ENCODE measurements around the gene FKBP11.

The FKBP11 gene

GRCh38 chr12:48873096-48873495, 52.2 kb downstream of the FKBP11 start:
- no peak for TF ChIP-seq GATA2 (IDR thresholded peaks at IDR 0.05; ENCODE audit: low read depth, low read length)
- no peak for TF ChIP-seq GATA3 (IDR thresholded peaks at IDR 0.05; ENCODE audit: low read depth, low read length)

Data from SH-SY5Y (cell line).